Lung (tissue), 13 donors: ENCODE data around the gene MIPOL1. TPM values are rescaled to one million over a fixed set of nuclear protein-coding genes. Genes with fewer than 3 reads are reported as not detected.
A peak's percentile ranks its signal among the peaks of the same experiment; 100 is the strongest.

ENCODE experiments used
- ATAC-seq: fragments of 200-7000 bp; cut with Tn5 transposase; one replicate; pipeline ENCODE4 v1.9.1; 2020; ENCODE audit warnings: moderate number of reproducible peaks; ENCODE audit not compliant: insufficient read depth, low FRiP score
- DNase-seq, 3 donors: peaks; one replicate each; pipeline ENCODE4 v3.0.0-alpha.2; 2013 to 2017
- H3K27ac ChIP-seq, 2 donors: one replicate each; pipeline ENCODE4 v1.5.1; 2013; ENCODE audit warnings: mild to moderate bottlenecking in 2 of 2, moderate library complexity in 2 of 2, control low read depth in 1 of 2, inconsistent platforms in 1 of 2, low read depth in 1 of 2, low read length in 1 of 2
- H3K27me3 ChIP-seq, 3 donors: one replicate each; pipeline ENCODE4 v1.5.1; 2013; ENCODE audit warnings: low read length in 2 of 3; ENCODE audit not compliant: control insufficient read depth in 3 of 3, insufficient read depth in 3 of 3
- H3K36me3 ChIP-seq, 4 donors: one replicate each; pipeline ENCODE4 v1.5.1; 2013; ENCODE audit warnings: low read length in 4 of 4, mild to moderate bottlenecking in 1 of 4, moderate library complexity in 1 of 4; ENCODE audit not compliant: control insufficient read depth in 4 of 4, insufficient read depth in 4 of 4
- H3K4me1 ChIP-seq, 5 donors: one replicate each; pipeline ENCODE4 v1.5.1; 2013; ENCODE audit warnings: low read length in 5 of 5, mild to moderate bottlenecking in 2 of 5, moderate library complexity in 1 of 5; ENCODE audit not compliant: control insufficient read depth in 5 of 5, insufficient read depth in 5 of 5
- H3K4me3 ChIP-seq: one replicate; pipeline ENCODE4 v1.5.1; 2013; ENCODE audit warnings: mild to moderate bottlenecking, control low read depth, moderate library complexity
- H3K9ac ChIP-seq, 2 donors: one replicate each; pipeline ENCODE4 v1.5.1; 2013; ENCODE audit warnings: low read length in 2 of 2, control low read depth in 1 of 2; ENCODE audit not compliant: insufficient read depth in 1 of 2
- H3K9me3 ChIP-seq, 4 donors: one replicate each; pipeline ENCODE4 v1.5.1; 2013; ENCODE audit warnings: low read length in 3 of 4, mild to moderate bottlenecking in 1 of 4, moderate library complexity in 1 of 4; ENCODE audit not compliant: control insufficient read depth in 4 of 4, insufficient read depth in 3 of 4
- WGBS, 2 donors: extraction: QIAGEN DNeasy Blood & Tissue Kit; methylation state at CpG; one replicate each; pipeline ENCODE4 v1.1.7; 2013; 5-methylcytosine and 5-hydroxymethylcytosine counted together
- polyA plus RNA-seq, 2 donors: library from polyadenylated mRNA; stranded (reverse); fragments of 200-250 nt; gene quantifications; one replicate each; pipeline ENCODE4 v1.2.1, GENCODE V29; 2013
- small RNA-seq: library from RNA; depleted of rRNA; stranded (forward); fragments of <200 nt; gene quantifications from one replicate; pipeline ENCODE3, GENCODE V24; 2014; ENCODE audit warnings: low replicate concordance
- total RNA-seq, 2 donors: library from RNA; depleted of rRNA in 1 of 2; stranded (reverse); fragments of >200 nt in 1 of 2; gene quantifications; one replicate each; pipeline ENCODE4 v1.2.1, GENCODE V29; 2014 to 2021
- TF ChIP-seq, protein P1 (sequence below): IDR thresholded peaks from 2 replicates; pipeline ENCODE4 v1.5.1; 2012; ENCODE audit warnings: mild to moderate bottlenecking; ENCODE audit errors: control extremely low read depth, extremely low read depth
- donor health status: control.
- donor health status: control.
- donor health status: Bipolar disorder and iron deficiency.
- donor health status: healthy.
- donor health status: DM: yes; HTN: yes; CAD: no.

MIPOL1 gene
- total and polyA plus RNA-seq, 4 donors, result 2.3 to 49.9 (median 7.0) TPM

DNA sequence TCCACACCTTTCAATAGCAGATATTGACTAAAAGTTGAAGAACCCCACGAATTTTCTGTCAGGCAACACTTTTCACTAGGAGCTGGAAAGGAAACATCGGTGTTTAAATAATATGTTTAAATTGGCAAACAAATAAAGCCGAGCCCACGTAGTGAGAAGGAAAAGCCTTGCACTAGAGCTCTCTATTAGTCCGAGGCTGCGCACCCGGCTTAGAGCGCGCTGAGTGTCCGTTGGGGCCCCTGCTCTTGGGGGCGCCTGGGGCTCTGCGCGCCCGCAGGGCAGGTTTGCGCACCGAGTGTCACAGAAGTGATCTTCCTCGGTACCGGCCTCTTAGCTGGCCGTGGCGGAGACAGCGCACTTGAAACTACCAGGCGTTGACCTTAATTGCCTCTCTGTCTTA is 404.1 kb downstream of the MIPOL1 start:
- H3K27ac ChIP-seq, result no peak overlapping the region
- ATAC-seq (no peak), DNase-seq (peak in 1 of 3 donors; percentile 18)
- H3K9ac ChIP-seq, result no peak overlapping the region
- peaks cover 0 to 17% (median 0%) of the 10 kb centered on the region in 4 donors for H3K9me3 ChIP-seq
- no peaks in the 10 kb centered on the region for H3K36me3 ChIP-seq
- no peak overlapping the region for H3K4me3 ChIP-seq
- peaks cover 0 to 13% (median 12%) of the 10 kb centered on the region in 5 donors for H3K4me1 ChIP-seq
- WGBS, 2 donors, result 8 to 12% methylated on average over 22 of the region's 22 CpGs
- H3K27me3 ChIP-seq, result peaks cover 9 to 93% (median 86%) of the 10 kb centered on the region in 3 donors
- TF ChIP-seq, protein P1, sequence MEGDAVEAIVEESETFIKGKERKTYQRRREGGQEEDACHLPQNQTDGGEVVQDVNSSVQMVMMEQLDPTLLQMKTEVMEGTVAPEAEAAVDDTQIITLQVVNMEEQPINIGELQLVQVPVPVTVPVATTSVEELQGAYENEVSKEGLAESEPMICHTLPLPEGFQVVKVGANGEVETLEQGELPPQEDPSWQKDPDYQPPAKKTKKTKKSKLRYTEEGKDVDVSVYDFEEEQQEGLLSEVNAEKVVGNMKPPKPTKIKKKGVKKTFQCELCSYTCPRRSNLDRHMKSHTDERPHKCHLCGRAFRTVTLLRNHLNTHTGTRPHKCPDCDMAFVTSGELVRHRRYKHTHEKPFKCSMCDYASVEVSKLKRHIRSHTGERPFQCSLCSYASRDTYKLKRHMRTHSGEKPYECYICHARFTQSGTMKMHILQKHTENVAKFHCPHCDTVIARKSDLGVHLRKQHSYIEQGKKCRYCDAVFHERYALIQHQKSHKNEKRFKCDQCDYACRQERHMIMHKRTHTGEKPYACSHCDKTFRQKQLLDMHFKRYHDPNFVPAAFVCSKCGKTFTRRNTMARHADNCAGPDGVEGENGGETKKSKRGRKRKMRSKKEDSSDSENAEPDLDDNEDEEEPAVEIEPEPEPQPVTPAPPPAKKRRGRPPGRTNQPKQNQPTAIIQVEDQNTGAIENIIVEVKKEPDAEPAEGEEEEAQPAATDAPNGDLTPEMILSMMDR, result no peak

Small RNA genes lying within 50 kb of the gene (small RNA-seq; reads per million reads assigned to genes)
- not detected for gene RNU6-273P
- not detected for gene RNU6-886P

Other genes starting within 250 kb of the MIPOL1 start
- gene SLC25A21, start 25.3 kb upstream of the MIPOL1 start, total RNA-seq, result 1 to 10 TPM in 1 of 2 donors, under 1 TPM in 1; 0.58 to 2.6 TPM
- under 1 TPM; 0.23 to 0.26 TPM for gene SLC25A21, start 25.3 kb upstream of the MIPOL1 start, polyA plus RNA-seq